ENCODE results near the gene RALGPS1. TPM values are rescaled to one million over a fixed set of nuclear protein-coding genes. Genes with fewer than 3 reads are reported as not detected.

Gene RALGPS1
- total and polyA plus RNA-seq, 2 of the 13 experiments (the other 11 are each of a cell fraction or from before 2014, with no cell fraction given): 3.7 to 6.5 TPM

DNA sequence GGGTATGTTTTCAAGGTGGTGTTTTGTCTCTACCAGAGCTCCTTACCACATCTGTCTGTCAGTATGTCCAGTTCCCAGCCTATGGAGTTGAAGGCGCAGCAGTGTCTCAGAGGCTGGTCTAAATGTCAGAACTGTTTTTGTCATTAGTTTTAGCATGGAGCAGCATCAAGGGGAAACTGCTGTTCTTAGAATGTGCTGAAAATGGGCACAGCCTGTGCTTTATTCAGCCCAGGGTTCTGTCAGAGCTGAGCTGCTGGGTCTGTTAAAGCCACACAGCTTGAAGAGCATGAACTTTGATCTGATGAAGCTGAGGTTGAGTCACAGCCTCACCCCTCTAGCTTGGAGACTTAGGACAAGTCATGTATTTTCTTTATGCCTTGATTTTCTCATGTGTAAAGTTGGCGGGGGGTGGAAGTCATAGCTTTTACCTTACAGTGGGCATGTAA lies 71.9 kb downstream of the RALGPS1 start (continued):
- TF ChIP-seq, protein P1, sequence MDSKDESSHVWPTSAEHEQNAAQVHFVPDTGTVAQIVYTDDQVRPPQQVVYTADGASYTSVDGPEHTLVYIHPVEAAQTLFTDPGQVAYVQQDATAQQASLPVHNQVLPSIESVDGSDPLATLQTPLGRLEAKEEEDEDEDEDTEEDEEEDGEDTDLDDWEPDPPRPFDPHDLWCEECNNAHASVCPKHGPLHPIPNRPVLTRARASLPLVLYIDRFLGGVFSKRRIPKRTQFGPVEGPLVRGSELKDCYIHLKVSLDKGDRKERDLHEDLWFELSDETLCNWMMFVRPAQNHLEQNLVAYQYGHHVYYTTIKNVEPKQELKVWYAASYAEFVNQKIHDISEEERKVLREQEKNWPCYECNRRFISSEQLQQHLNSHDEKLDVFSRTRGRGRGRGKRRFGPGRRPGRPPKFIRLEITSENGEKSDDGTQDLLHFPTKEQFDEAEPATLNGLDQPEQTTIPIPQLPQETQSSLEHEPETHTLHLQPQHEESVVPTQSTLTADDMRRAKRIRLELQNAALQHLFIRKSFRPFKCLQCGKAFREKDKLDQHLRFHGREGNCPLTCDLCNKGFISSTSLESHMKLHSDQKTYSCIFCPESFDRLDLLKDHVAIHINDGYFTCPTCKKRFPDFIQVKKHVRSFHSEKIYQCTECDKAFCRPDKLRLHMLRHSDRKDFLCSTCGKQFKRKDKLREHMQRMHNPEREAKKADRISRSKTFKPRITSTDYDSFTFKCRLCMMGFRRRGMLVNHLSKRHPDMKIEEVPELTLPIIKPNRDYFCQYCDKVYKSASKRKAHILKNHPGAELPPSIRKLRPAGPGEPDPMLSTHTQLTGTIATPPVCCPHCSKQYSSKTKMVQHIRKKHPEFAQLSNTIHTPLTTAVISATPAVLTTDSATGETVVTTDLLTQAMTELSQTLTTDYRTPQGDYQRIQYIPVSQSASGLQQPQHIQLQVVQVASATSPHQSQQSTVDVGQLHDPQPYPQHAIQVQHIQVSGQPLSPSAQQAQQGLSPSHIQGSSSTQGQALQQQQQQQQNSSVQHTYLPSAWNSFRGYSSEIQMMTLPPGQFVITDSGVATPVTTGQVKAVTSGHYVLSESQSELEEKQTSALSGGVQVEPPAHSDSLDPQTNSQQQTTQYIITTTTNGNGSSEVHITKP (CRISPR knock-in tag; IDR thresholded peaks at IDR 0.05; ENCODE audit: low read depth): peak; percentile 47; the same call in 1 of the 2 replicates
- TF ChIP-seq NONO (IDR thresholded peaks at IDR 0.05): no peak
- TF ChIP-seq NONO (CRISPR knock-in tag; conservative IDR thresholded peaks at IDR 0.05): no peak
- TF ChIP-seq SKI (IDR thresholded peaks at IDR 0.05; ENCODE audit: partially characterized antibody): no peak
- no peak for TF ChIP-seq ZNF530 (CRISPR knock-in tag; IDR thresholded peaks at IDR 0.05; ENCODE audit: low read depth)
- TF ChIP-seq, protein P2, sequence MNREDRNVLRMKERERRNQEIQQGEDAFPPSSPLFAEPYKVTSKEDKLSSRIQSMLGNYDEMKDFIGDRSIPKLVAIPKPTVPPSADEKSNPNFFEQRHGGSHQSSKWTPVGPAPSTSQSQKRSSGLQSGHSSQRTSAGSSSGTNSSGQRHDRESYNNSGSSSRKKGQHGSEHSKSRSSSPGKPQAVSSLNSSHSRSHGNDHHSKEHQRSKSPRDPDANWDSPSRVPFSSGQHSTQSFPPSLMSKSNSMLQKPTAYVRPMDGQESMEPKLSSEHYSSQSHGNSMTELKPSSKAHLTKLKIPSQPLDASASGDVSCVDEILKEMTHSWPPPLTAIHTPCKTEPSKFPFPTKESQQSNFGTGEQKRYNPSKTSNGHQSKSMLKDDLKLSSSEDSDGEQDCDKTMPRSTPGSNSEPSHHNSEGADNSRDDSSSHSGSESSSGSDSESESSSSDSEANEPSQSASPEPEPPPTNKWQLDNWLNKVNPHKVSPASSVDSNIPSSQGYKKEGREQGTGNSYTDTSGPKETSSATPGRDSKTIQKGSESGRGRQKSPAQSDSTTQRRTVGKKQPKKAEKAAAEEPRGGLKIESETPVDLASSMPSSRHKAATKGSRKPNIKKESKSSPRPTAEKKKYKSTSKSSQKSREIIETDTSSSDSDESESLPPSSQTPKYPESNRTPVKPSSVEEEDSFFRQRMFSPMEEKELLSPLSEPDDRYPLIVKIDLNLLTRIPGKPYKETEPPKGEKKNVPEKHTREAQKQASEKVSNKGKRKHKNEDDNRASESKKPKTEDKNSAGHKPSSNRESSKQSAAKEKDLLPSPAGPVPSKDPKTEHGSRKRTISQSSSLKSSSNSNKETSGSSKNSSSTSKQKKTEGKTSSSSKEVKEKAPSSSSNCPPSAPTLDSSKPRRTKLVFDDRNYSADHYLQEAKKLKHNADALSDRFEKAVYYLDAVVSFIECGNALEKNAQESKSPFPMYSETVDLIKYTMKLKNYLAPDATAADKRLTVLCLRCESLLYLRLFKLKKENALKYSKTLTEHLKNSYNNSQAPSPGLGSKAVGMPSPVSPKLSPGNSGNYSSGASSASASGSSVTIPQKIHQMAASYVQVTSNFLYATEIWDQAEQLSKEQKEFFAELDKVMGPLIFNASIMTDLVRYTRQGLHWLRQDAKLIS (CRISPR knock-in tag; IDR thresholded peaks at IDR 0.05): no peak
- TF ChIP-seq SAP130 (CRISPR knock-in tag; IDR thresholded peaks at IDR 0.05; ENCODE audit: low read depth): peak; percentile 18; the same call in 1 of the 2 replicates

All from HepG2 (cell line).